GM18517 (cell line): ENCODE results near the gene KCNJ16.

Experiments
- ATAC-seq: cut with Tn5 transposase; IDR thresholded peaks from one replicate; pipeline ENCODE4 v1.9.1; 2021; ENCODE audit warnings: mild to moderate bottlenecking, moderate library complexity; ENCODE audit not compliant: unreplicated experiment

The KCNJ16 gene

GRCh38 chr17:70067134-70067533, 7.9 kb upstream of the KCNJ16 start:
- ATAC-seq = no peak

DNA sequence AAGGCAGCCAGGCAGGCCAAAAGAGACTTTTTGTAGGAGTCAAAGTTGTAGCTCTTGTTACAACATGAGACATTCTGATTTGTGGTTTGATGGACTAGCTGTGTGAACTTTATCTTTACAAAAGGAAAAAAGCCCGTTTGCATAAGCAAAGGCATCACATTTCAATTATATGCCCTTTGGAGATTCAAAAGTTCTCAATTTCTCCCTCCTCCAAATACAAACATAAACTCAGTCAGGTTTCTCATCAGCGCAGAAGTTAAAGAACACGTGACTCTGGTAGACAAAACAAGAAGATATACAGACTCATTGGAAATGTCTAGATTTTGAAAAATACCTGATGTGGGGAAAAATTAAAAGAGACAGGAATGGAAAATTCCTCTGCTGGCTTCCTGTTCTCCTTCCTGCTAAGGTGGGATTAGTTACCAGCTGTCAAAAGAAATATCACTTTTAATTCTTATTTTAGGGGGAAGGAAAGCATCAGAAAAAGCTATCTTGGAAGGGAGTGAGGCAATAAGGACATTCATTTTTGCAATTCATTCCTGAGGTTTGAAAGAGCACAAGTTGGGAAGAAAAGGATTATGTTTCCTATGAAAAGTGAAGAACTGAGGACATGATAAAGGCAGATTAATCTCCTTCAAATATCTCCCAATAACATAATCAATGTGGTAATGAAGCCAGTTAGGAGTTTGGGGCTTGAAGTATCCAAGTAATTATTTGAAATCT, 4.6 kb upstream of the KCNJ16 start:
- ATAC-seq = no peak

DNA sequence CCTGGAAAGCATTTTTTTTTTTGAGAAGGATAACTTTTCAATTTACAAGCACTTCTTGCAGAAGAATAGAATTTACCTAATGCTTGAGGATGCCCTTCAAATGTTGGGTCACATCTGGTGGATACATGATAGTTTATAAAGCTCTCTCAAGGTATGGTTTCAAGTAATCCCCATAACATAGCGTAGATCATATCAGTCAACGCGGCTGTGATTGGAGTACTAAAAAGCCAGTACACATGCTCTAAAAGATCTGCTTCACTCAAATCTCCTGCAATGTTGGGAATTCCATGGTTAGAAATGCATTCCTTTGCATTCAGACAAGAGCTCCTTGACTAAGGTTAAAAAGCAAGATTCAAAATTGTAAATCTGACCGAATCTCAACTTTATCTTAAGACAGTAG, 3.9 kb upstream of the KCNJ16 start:
- no peak for ATAC-seq

DNA sequence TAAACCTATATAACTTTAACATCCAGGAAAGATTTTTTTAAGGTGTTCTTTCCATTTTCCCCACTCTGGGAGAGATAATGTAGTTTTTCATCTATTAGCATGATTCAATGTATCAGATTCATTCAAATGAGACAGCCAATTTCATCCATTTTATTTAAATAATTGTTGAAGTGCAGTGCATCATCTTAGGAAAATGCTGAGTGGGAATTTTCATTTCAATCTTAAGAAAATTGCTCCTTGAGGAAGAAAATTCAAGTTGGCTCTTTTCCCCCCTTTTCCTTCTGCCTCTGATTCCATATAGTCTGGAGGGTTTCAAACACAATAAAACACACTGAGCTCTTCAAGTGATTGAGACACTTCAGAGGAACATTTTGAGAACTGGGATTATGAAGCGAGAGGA, 3.4 kb upstream of the KCNJ16 start:
- ATAC-seq = no peak

GRCh38 chr17:70072546-70073309, 2.3 kb upstream of the KCNJ16 start:
- ATAC-seq = no peak

DNA sequence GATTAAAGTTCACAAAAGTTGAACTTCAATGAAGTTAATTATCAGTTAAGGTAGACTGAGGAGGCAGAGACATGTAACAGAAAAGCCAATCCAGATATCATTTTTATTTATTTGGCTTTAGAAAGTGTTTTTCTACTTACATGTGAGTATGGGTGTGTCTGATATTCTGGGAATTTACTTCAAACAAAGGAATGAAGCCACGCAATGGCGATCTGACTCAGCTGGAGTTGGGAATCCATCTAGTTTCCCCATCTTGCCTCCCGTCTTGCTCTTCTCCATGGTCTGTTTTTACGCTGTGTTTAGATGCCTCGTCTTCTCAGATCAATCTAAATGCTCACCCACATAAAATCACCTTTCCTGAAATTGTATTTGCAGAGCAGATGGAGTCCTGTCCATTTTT, 1.7 kb upstream of the KCNJ16 start:
- ATAC-seq = no peak

GRCh38 chr17:70073799-70074198, 1.2 kb upstream of the KCNJ16 start:
- ATAC-seq = no peak

DNA sequence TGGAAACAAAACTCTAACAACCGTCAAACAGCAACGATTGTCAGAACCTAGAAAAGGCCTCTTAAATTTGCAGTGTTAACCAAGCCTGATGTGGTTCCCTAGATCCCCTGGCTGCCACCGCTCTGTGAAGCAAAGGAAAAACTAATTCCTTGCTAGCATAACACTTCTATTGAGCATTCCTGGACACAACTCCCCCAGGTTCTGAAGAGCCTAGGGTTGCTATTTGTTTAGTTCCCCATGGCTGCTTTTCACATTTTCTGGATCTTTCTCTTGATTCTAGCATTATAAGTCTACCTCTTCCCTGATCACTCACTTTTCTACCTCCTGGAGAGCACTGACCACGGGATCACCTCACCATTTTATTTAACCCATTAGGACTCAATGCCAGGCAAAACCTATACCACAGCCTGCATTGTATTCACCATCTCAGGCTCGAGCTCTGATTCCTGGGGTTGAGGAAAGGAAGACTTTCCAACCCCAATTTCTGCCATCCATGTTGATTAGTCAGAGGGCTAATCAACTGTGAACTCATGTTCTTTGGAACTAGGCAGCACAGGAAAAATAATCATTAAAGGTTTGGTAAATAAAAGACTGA, 692 bp upstream of the KCNJ16 start:
- ATAC-seq = no peak

DNA sequence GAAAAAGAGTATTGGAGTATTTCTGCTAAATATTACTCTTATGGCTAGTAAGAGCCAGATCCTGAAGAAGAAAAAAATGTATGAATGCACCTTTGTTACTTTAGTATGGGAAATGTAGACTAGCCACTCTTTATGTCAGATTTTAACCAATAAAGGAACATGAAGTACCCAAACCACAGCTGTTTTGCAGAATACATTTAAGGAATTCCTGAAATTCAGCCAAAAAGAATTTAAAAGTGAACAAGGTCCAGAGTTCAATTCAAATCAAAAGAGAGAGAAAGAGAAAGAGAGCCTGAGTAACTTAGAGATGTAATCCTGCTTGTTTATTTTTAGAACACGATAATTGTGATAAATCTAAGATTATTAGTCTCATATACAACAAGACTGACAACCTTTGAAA, 1.2 kb downstream of the KCNJ16 start:
- no peak for ATAC-seq

DNA sequence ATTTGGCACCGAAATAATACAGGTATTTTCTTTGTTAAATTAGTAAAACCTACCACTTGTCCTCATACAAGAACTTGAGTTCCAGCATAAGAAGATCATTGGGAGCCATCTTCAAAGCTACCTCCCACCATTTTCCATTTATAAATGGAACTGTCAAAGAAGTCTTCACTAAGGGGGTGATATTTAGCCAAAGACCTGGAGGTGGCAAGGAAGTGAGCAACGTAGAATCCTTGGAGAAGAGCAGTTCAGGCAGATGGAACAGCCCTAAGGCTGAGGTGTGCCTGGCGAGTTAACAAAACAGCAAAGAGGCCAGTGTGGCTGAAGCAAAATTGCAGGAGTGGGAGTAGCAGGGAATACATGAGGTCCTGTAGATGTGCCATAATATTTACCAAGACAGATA, 1.8 kb downstream of the KCNJ16 start:
- ATAC-seq = no peak

GRCh38 chr17:70078549-70078948, 3.5 kb downstream of the KCNJ16 start:
- no peak for ATAC-seq

DNA sequence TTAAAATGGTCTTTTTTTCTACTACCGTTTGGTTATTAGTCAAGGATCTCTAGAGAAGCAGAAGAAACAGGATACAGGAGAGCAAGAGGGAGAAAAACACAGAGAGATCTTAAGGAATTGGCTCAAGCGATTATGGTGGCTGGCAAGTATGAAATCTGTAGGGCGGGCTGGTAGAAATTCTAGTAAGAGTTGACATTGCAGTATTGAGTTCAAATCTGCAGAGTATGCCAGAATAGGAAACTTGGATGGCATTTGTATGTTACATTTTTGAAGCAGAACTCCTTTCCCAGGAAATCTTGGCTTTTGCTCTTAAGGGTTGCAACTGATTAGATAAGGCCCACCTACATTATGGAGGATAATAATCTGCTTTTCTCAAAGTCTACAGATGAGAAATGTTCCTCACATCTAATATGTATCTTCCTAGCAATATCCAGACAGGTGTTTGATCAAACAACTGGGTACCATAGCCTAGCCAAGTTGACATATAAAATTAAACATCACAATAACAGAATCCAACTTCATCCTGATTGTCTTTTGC, 4.0 kb downstream of the KCNJ16 start:
- ATAC-seq = no peak

GRCh38 chr17:70080541-70081347, 5.7 kb downstream of the KCNJ16 start:
- ATAC-seq = no peak

- ATAC-seq = no peak
These were observed 6.9 kb downstream of the KCNJ16 start for GRCh38 chr17:70081885-70082284.

DNA sequence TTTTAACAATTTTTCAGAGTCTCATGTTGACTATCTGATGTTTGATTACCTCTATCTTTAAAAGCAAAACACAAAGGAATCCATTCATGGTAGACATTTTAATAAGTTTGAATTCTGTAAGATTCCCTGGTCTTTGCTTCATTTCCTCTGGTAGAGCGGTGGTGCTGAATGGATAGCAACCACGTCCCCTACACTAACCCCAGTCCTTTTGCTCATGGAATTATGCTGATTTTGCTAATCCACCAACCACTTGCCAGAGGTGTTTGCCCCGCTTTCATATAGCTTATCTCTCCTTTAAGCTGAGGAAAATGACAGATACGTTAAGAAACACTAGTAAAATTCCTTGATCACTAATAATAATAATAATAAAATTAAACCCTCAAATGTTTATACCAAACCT, 9.5 kb downstream of the KCNJ16 start:
- no peak for ATAC-seq

DNA sequence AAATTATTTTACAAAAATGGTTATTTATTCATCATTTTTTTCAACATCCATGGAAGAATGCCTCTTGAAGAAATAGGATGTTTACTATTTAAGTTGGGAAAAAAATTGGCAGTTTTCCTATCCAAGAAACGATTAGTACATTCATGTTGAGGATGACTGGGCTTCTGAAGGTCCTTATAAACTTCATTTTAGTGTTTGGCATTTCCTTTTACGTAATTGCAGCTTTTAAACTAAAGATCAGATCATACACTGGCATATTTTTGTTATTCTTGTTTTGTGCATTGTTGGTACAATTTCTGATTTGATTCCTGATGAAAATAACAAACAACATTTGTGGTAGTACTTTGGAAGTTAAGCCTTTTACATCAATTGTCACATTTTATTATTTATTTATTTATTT, 11.5 kb downstream of the KCNJ16 start:
- no peak for ATAC-seq

- ATAC-seq = no peak
These were observed 14.6 kb downstream of the KCNJ16 start for GRCh38 chr17:70089513-70090148.

DNA sequence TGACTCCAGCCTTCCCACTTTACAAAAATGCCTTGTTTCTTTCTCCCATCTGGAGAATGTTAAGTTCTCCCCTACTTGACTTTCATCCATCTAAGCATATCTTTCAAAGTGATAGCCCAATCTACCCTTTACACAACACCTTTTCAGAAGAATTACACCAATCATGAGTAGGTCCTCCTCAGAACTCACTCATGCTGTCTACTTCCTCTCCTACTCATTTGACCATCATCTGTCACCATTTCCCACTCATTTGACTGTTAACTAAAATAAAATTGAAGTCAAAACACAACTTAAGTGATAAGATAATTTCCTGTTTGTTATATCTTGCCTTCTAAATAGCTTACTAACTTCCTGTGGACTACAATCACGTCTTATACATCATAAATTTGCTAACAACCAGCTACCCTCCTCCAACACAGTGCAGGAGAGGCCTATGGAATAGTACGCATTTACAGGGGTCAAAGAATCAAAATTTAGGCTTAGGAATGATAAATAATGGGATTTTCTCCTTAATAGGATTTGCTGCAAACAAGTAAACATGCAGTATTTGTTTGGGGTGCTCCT, 16.1 kb downstream of the KCNJ16 start:
- ATAC-seq = no peak

GRCh38 chr17:70091696-70092095, 16.7 kb downstream of the KCNJ16 start:
- ATAC-seq = no peak

GRCh38 chr17:70093163-70093562, 18.1 kb downstream of the KCNJ16 start:
- no peak for ATAC-seq
